Measurements from ENCODE around the gene CYP3A5.
"Not testable (repeated sequence)": the region's sequence is repeated elsewhere in the genome, so short reads cannot be mapped to it uniquely, and the experiment has no call there.

The CYP3A5 gene

GRCh38 chr7:99694201-99694911, 14.6 kb upstream of the CYP3A5 start:
- Histone ChIP-seq H3K36me3 (replicated peaks; ENCODE audit: low read depth, low read length) (no peaks in the 10 kb centered on the region), H4K20me1 (ENCODE audit: insufficient read depth, low read length) (no peaks in the 10 kb centered on the region), H3K9ac (ENCODE audit: low read length) (no peak overlapping the region), H3K4me1 (ENCODE audit: low read length) (no peaks in the 10 kb centered on the region), H3K9me3 (ENCODE audit: insufficient read depth, low read length) (no peaks in the 10 kb centered on the region), H3K27me3 (ENCODE audit: low read depth, low read length) (no peaks in the 10 kb centered on the region), H3K79me2 (ENCODE audit: low read length) (no peaks in the 10 kb centered on the region), H3K4me3 (ENCODE audit: low read length) (no peak overlapping the region), H2AFZ (ENCODE audit: low read depth, low read length) (no peak overlapping the region), H3K4me2 (ENCODE audit: low read length) (no peak overlapping the region), H3K27ac (ENCODE audit: low read length) (no peak overlapping the region)
- TF ChIP-seq, protein P1, sequence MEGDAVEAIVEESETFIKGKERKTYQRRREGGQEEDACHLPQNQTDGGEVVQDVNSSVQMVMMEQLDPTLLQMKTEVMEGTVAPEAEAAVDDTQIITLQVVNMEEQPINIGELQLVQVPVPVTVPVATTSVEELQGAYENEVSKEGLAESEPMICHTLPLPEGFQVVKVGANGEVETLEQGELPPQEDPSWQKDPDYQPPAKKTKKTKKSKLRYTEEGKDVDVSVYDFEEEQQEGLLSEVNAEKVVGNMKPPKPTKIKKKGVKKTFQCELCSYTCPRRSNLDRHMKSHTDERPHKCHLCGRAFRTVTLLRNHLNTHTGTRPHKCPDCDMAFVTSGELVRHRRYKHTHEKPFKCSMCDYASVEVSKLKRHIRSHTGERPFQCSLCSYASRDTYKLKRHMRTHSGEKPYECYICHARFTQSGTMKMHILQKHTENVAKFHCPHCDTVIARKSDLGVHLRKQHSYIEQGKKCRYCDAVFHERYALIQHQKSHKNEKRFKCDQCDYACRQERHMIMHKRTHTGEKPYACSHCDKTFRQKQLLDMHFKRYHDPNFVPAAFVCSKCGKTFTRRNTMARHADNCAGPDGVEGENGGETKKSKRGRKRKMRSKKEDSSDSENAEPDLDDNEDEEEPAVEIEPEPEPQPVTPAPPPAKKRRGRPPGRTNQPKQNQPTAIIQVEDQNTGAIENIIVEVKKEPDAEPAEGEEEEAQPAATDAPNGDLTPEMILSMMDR (IDR thresholded peaks at IDR 0.05; ENCODE audit: low read depth, low read length), result no peak
- TF ChIP-seq EZH2phosphoT487 (IDR thresholded peaks at IDR 0.05; ENCODE audit: low read depth), result no peak

- no peak overlapping the region for H3K27ac ChIP-seq (ENCODE audit: low read length)
- H3K9me3 ChIP-seq (ENCODE audit: insufficient read depth, low read length), result no peaks in the 10 kb centered on the region
- no peaks in the 10 kb centered on the region for H3K4me1 ChIP-seq (ENCODE audit: low read length)
- no peaks in the 10 kb centered on the region for H3K79me2 ChIP-seq (ENCODE audit: low read length)
- TF ChIP-seq EZH2phosphoT487 (IDR thresholded peaks at IDR 0.05; ENCODE audit: low read depth), result no peak
- TF ChIP-seq, protein P1 (IDR thresholded peaks at IDR 0.05; ENCODE audit: low read depth, low read length), result no peak
- H3K9ac ChIP-seq (ENCODE audit: low read length), result no peak overlapping the region
- H2AFZ ChIP-seq (ENCODE audit: low read depth, low read length), result no peak overlapping the region
- H3K4me3 ChIP-seq (ENCODE audit: low read length), result no peak overlapping the region
- no peak overlapping the region for H3K4me2 ChIP-seq (ENCODE audit: low read length)
- no peaks in the 10 kb centered on the region for H3K27me3 ChIP-seq (ENCODE audit: low read depth, low read length)
- no peaks in the 10 kb centered on the region for H3K36me3 ChIP-seq (replicated peaks; ENCODE audit: low read depth, low read length)
- no peaks in the 10 kb centered on the region for H4K20me1 ChIP-seq (ENCODE audit: insufficient read depth, low read length)
These were observed 13.8 kb upstream of the CYP3A5 start for GRCh38 chr7:99693427-99694200.

DNA sequence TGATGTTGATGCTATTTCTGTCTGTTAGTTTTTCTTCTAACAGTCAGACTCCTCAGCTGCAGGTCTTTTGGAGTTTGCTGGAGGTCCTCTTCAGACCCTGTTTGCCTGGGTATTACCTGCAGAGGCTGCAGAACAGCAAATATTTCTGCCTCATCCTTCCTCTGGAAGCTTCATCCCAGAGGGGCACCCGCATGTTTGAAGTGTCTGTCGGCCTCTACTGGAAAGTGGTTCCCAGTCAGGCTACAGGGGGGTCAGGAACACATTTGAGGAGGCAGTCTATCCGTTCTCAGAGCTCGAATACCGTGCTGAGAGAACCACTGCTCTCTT, 13.3 kb upstream of the CYP3A5 start:
- no peaks in the 10 kb centered on the region for H3K36me3 ChIP-seq (replicated peaks; ENCODE audit: low read depth, low read length)
- H3K4me3 ChIP-seq (ENCODE audit: low read length), result no peak overlapping the region
- H2AFZ ChIP-seq (ENCODE audit: low read depth, low read length), result no peak overlapping the region
- H3K79me2 ChIP-seq (ENCODE audit: low read length), result no peaks in the 10 kb centered on the region
- H3K4me1 ChIP-seq (ENCODE audit: low read length), result no peaks in the 10 kb centered on the region
- no peaks in the 10 kb centered on the region for H3K27me3 ChIP-seq (ENCODE audit: low read depth, low read length)
- H4K20me1 ChIP-seq (ENCODE audit: insufficient read depth, low read length), result no peaks in the 10 kb centered on the region
- H3K9ac ChIP-seq (ENCODE audit: low read length), result no peak overlapping the region
- no peak overlapping the region for H3K27ac ChIP-seq (ENCODE audit: low read length)
- no peak overlapping the region for H3K4me2 ChIP-seq (ENCODE audit: low read length)
- no peaks in the 10 kb centered on the region for H3K9me3 ChIP-seq (ENCODE audit: insufficient read depth, low read length)
- TF ChIP-seq, protein P1 (IDR thresholded peaks at IDR 0.05; ENCODE audit: low read depth, low read length), result no peak
- TF ChIP-seq EZH2phosphoT487 (IDR thresholded peaks at IDR 0.05; ENCODE audit: low read depth), result no peak

DNA sequence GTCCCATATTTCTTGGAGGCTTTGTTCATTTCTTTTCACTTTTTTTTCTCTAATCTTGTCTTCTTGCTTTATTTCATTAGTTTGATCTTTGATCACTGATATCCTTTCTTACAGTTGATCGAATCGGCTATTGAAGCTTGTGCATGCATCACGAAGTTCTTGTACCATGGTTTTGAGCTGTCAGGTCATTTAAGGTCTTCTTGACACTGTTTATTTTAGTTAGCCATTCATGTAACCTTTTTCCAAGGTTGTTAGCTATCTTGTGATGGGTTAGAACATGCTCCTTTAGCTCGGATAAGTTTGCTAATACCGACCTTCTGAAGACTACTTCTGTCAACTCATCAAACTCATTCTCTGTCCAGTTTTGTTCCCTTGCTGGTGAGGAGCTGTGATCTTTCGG, 12.8 kb upstream of the CYP3A5 start:
- not testable (repeated sequence) for H3K9ac ChIP-seq (ENCODE audit: low read length); H3K4me1 ChIP-seq (ENCODE audit: low read length); H3K36me3 ChIP-seq (replicated peaks; ENCODE audit: low read depth, low read length); H3K4me3 ChIP-seq (ENCODE audit: low read length); H3K27me3 ChIP-seq (ENCODE audit: low read depth, low read length); H3K79me2 ChIP-seq (ENCODE audit: low read length); H2AFZ ChIP-seq (ENCODE audit: low read depth, low read length); H3K4me2 ChIP-seq (ENCODE audit: low read length); H4K20me1 ChIP-seq (ENCODE audit: insufficient read depth, low read length); H3K27ac ChIP-seq (ENCODE audit: low read length); H3K9me3 ChIP-seq (ENCODE audit: insufficient read depth, low read length)

- H4K20me1 ChIP-seq (ENCODE audit: insufficient read depth, low read length); H3K9me3 ChIP-seq (ENCODE audit: insufficient read depth, low read length); H3K27me3 ChIP-seq (ENCODE audit: low read depth, low read length); H3K27ac ChIP-seq (ENCODE audit: low read length); H2AFZ ChIP-seq (ENCODE audit: low read depth, low read length); H3K4me3 ChIP-seq (ENCODE audit: low read length); H3K4me2 ChIP-seq (ENCODE audit: low read length); H3K9ac ChIP-seq (ENCODE audit: low read length); H3K36me3 ChIP-seq (replicated peaks; ENCODE audit: low read depth, low read length); H3K4me1 ChIP-seq (ENCODE audit: low read length); H3K79me2 ChIP-seq (ENCODE audit: low read length): not testable (repeated sequence)
These were observed 11.9 kb upstream of the CYP3A5 start for GRCh38 chr7:99691658-99692057.

- H3K9ac ChIP-seq (ENCODE audit: low read length); H3K36me3 ChIP-seq (replicated peaks; ENCODE audit: low read depth, low read length); H3K4me1 ChIP-seq (ENCODE audit: low read length); H3K27ac ChIP-seq (ENCODE audit: low read length); H3K79me2 ChIP-seq (ENCODE audit: low read length); H4K20me1 ChIP-seq (ENCODE audit: insufficient read depth, low read length); H3K4me2 ChIP-seq (ENCODE audit: low read length); H3K4me3 ChIP-seq (ENCODE audit: low read length); H2AFZ ChIP-seq (ENCODE audit: low read depth, low read length); H3K27me3 ChIP-seq (ENCODE audit: low read depth, low read length); H3K9me3 ChIP-seq (ENCODE audit: insufficient read depth, low read length): not testable (repeated sequence)
These were observed 11.1 kb upstream of the CYP3A5 start for GRCh38 chr7:99690918-99691317.

Measured in OCI-LY3 (cell line).